Measurements from ENCODE around the gene PARP12. TPM values are rescaled to one million over a fixed set of nuclear protein-coding genes. Genes with fewer than 3 reads are reported as not detected.

Gene PARP12
- total and polyA plus RNA-seq, 9 of the 15 experiments (the other 6 are each of a cell fraction or from before 2014, with no cell fraction given), result 4.6 to 40.4 (median 23.5) TPM

DNA sequence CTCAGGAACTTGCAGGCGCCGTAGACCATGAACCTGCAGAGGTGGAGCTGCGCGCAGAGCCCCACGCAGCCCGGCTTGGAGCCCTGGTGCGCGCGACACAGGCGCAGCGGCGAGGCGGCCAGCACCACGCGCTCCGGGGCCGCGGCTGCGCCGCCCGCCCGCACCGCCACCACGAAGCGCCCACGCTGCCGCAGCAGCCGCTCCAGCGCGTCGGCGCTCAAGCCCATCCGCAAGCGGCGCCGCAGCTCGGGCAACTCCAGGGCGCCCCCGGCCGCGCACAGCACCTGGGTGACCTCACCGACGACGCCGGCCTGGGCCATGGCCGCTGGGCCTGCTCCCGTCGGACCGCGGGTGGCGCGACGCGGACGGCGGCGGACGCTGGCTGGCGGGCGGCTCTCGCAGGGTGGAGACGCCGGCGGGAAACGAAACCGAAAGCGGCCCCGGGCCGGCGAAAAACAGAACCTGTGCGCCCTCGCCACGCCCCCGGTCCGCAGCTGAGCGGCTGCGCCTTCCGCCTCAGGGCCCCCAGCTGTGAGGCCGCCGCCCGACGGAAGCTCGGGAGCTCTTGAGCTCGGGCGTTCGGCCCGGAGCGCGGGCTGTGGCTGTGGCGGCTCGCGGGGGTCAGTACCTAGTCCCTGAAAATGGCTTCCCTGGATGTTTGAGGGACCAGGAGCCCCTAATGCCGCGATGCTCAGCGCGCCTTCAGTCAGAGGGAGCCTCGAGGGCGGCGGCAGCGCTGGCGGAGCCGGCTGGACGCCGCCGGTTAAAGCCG lies at the start of gene PARP12 (continued):
- TF ChIP-seq, protein P1, sequence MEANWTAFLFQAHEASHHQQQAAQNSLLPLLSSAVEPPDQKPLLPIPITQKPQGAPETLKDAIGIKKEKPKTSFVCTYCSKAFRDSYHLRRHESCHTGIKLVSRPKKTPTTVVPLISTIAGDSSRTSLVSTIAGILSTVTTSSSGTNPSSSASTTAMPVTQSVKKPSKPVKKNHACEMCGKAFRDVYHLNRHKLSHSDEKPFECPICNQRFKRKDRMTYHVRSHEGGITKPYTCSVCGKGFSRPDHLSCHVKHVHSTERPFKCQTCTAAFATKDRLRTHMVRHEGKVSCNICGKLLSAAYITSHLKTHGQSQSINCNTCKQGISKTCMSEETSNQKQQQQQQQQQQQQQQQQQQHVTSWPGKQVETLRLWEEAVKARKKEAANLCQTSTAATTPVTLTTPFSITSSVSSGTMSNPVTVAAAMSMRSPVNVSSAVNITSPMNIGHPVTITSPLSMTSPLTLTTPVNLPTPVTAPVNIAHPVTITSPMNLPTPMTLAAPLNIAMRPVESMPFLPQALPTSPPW (CRISPR knock-in tag; IDR thresholded peaks at IDR 0.05), result peak; percentile 42; the same call in 1 of the 2 replicates
- TF ChIP-seq ZNF3 (CRISPR knock-in tag; IDR thresholded peaks at IDR 0.05) (no peak), DPF2 (IDR thresholded peaks at IDR 0.05) (no peak; the same call in 1 of the 2 replicates), HDAC2 (IDR thresholded peaks at IDR 0.05) (0 out of 2 replicates have a peak, but pooled peaks have one; percentile 36), ZNF184 (CRISPR knock-in tag; IDR thresholded peaks at IDR 0.05) (no peak), THRAP3 (IDR thresholded peaks at IDR 0.05; ENCODE audit: borderline replicate concordance) (no peak), SLC30A9 (CRISPR knock-in tag; IDR thresholded peaks at IDR 0.05) (no peak), CREBBP (IDR thresholded peaks at IDR 0.05; ENCODE audit: low read depth, low read length) (no peak), FOS (IDR thresholded peaks at IDR 0.05; ENCODE audit: extremely low read depth, insufficient read length) (no peak), ZNF347 (CRISPR knock-in tag; IDR thresholded peaks at IDR 0.05; ENCODE audit: low read depth) (no peak), TAF1 (IDR thresholded peaks at IDR 0.05; ENCODE audit: control insufficient read depth, extremely low read depth, insufficient read depth, low read length, severe bottlenecking) (peak; percentile 68), STAG1 (CRISPR knock-in tag; IDR thresholded peaks at IDR 0.05; ENCODE audit: borderline replicate concordance) (no peak; the same call in 1 of the 2 replicates), CEBPB (tag; IDR thresholded peaks at IDR 0.05) (no peak), ZNF780A (CRISPR knock-in tag; IDR thresholded peaks at IDR 0.05) (no peak), U2AF1 (optimal IDR thresholded peaks at IDR 0.05; ENCODE audit: low read depth, low read length) (no peak), PHF20 (IDR thresholded peaks at IDR 0.05; ENCODE audit: partially characterized antibody) (peak; percentile 83)
- TF ChIP-seq, protein P2, sequence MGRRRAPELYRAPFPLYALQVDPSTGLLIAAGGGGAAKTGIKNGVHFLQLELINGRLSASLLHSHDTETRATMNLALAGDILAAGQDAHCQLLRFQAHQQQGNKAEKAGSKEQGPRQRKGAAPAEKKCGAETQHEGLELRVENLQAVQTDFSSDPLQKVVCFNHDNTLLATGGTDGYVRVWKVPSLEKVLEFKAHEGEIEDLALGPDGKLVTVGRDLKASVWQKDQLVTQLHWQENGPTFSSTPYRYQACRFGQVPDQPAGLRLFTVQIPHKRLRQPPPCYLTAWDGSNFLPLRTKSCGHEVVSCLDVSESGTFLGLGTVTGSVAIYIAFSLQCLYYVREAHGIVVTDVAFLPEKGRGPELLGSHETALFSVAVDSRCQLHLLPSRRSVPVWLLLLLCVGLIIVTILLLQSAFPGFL (CRISPR knock-in tag; IDR thresholded peaks at IDR 0.05), result no peak
- TF ChIP-seq, protein P3, sequence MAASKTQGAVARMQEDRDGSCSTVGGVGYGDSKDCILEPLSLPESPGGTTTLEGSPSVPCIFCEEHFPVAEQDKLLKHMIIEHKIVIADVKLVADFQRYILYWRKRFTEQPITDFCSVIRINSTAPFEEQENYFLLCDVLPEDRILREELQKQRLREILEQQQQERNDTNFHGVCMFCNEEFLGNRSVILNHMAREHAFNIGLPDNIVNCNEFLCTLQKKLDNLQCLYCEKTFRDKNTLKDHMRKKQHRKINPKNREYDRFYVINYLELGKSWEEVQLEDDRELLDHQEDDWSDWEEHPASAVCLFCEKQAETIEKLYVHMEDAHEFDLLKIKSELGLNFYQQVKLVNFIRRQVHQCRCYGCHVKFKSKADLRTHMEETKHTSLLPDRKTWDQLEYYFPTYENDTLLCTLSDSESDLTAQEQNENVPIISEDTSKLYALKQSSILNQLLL (CRISPR knock-in tag; IDR thresholded peaks at IDR 0.05; ENCODE audit: borderline replicate concordance), result no peak
- TF ChIP-seq, protein P4, sequence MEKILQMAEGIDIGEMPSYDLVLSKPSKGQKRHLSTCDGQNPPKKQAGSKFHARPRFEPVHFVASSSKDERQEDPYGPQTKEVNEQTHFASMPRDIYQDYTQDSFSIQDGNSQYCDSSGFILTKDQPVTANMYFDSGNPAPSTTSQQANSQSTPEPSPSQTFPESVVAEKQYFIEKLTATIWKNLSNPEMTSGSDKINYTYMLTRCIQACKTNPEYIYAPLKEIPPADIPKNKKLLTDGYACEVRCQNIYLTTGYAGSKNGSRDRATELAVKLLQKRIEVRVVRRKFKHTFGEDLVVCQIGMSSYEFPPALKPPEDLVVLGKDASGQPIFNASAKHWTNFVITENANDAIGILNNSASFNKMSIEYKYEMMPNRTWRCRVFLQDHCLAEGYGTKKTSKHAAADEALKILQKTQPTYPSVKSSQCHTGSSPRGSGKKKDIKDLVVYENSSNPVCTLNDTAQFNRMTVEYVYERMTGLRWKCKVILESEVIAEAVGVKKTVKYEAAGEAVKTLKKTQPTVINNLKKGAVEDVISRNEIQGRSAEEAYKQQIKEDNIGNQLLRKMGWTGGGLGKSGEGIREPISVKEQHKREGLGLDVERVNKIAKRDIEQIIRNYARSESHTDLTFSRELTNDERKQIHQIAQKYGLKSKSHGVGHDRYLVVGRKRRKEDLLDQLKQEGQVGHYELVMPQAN (IDR thresholded peaks at IDR 0.05; ENCODE audit: borderline replicate concordance), result peak; percentile 73; the same call in 1 of the 2 replicates
- TF ChIP-seq, protein P5, sequence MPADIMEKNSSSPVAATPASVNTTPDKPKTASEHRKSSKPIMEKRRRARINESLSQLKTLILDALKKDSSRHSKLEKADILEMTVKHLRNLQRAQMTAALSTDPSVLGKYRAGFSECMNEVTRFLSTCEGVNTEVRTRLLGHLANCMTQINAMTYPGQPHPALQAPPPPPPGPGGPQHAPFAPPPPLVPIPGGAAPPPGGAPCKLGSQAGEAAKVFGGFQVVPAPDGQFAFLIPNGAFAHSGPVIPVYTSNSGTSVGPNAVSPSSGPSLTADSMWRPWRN (IDR thresholded peaks at IDR 0.05; ENCODE audit: low read depth), result no peak
- TF ChIP-seq, protein P6, sequence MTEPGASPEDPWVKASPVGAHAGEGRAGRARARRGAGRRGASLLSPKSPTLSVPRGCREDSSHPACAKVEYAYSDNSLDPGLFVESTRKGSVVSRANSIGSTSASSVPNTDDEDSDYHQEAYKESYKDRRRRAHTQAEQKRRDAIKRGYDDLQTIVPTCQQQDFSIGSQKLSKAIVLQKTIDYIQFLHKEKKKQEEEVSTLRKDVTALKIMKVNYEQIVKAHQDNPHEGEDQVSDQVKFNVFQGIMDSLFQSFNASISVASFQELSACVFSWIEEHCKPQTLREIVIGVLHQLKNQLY (CRISPR knock-in tag; conservative IDR thresholded peaks at IDR 0.05), result no peak

Measured in K562 (cell line).